HepG2 (cell line): ENCODE results near the gene UBXN2A. TPM values are rescaled to one million over a fixed set of nuclear protein-coding genes. Genes with fewer than 3 reads are reported as not detected.

Source experiments
- AKNA ChIP-seq: sonication (generic); formaldehyde crosslinking; IDR thresholded peaks from 2 replicates; pipeline ENCODE4 v1.4.0; 2020; ENCODE audit warnings: missing genetic modification reagents, borderline replicate concordance
- PRDM4 ChIP-seq: sonication (generic); formaldehyde crosslinking; IDR thresholded peaks from 2 replicates; pipeline ENCODE4 v1.9.0; 2021; ENCODE audit warnings: missing genetic modification reagents, borderline replicate concordance
- RAD51 ChIP-seq: fragments of 450-650 bp; IDR thresholded peaks from 2 replicates; pipeline ENCODE4 v1.6.1; 2016; ENCODE audit warnings: borderline replicate concordance
- RNF219 ChIP-seq: sonication (generic); formaldehyde crosslinking; IDR thresholded peaks from 2 replicates; pipeline ENCODE4 v1.5.0; 2020; ENCODE audit warnings: mild to moderate bottlenecking, missing genetic modification reagents
- SETDB1 ChIP-seq: sonication (generic); formaldehyde crosslinking; IDR thresholded peaks from 2 replicates; pipeline ENCODE4 v1.5.1; 2020; ENCODE audit warnings: missing genetic modification reagents, mild to moderate bottlenecking, borderline replicate concordance
- STAT5B ChIP-seq: sonication (generic); formaldehyde crosslinking; IDR thresholded peaks from 2 replicates; pipeline ENCODE4 v1.4.0; 2020; ENCODE audit warnings: missing genetic modification reagents
- ZBTB42 ChIP-seq: sonication (generic); formaldehyde crosslinking; IDR thresholded peaks from 2 replicates; pipeline ENCODE4 v1.5.0; 2020; ENCODE audit warnings: mild to moderate bottlenecking, missing genetic modification reagents
- ZNF142 ChIP-seq: sonication (generic); formaldehyde crosslinking; IDR thresholded peaks from 2 replicates; pipeline ENCODE4 v1.4.0; 2020; ENCODE audit warnings: missing genetic modification reagents
- ZNF484 ChIP-seq: sonication (generic); formaldehyde crosslinking; IDR thresholded peaks from 2 replicates; pipeline ENCODE4 v1.5.1; 2020; ENCODE audit warnings: mild to moderate bottlenecking, low read depth, missing genetic modification reagents, borderline replicate concordance
- ZNF530 ChIP-seq: sonication (generic); formaldehyde crosslinking; IDR thresholded peaks from 2 replicates; pipeline ENCODE4 v1.5.0; 2020; ENCODE audit warnings: low read depth, mild to moderate bottlenecking, missing genetic modification reagents
- ZNF747 ChIP-seq: sonication (generic); formaldehyde crosslinking; IDR thresholded peaks from 2 replicates; pipeline ENCODE4 v1.8.1; 2023; ENCODE audit warnings: missing genetic modification reagents, mild to moderate bottlenecking, borderline replicate concordance
- polyA plus RNA-seq, 8 experiments: library from polyadenylated mRNA; depleted of rRNA in 3 of 8; stranded (reverse) in 7 of 8; unstranded in 1 of 8; fragments of >200 nt; fragmentation: Illumina TruSeq in 4 of 8; extraction: Trizol in 4 of 8; gene quantifications; 2 replicates each; pipeline versions ENCODE4 v1.2.1 to v1.2.3, GENCODE V29; 2011 to 2016; ENCODE audit warnings: low read depth in 4 of 8, missing spikeins in 1 of 8, mixed read lengths in 1 of 8; ENCODE audit not compliant: insufficient read depth in 1 of 8
- total RNA-seq, 5 experiments: library from RNA; depleted of rRNA; stranded (reverse); fragments of >200 nt; fragmentation: Illumina TruSeq; extraction: Trizol; gene quantifications; 2 replicates each; pipeline ENCODE4 v1.2.3, GENCODE V29; 2016; ENCODE audit warnings: low read depth in 1 of 5

Gene UBXN2A
- total and polyA plus RNA-seq, 2 of the 13 experiments (the other 11 are each of a cell fraction or from before 2014, with no cell fraction given), result 8.3 to 20.9 TPM

- TF ChIP-seq RNF219 (CRISPR knock-in tag), result peak; percentile 45; the same call in 1 of the 2 replicates
- no peak for TF ChIP-seq SETDB1
- peak; percentile 26; the same call in 1 of the 2 replicates for TF ChIP-seq STAT5B (CRISPR knock-in tag)
- TF ChIP-seq ZNF142 (CRISPR knock-in tag), result peak; percentile 90; the same call in 1 of the 2 replicates
- 0 out of 2 replicates have a peak, but pooled peaks have one; percentile 51 for TF ChIP-seq ZNF747
- no peak for TF ChIP-seq ZNF530 (CRISPR knock-in tag)
- no peak for TF ChIP-seq PRDM4 (CRISPR knock-in tag)
- TF ChIP-seq AKNA (CRISPR knock-in tag), result peak; percentile 90; the same call in 1 of the 2 replicates
- no peak for TF ChIP-seq RAD51
- TF ChIP-seq ZBTB42 (CRISPR knock-in tag), result no peak
- TF ChIP-seq ZNF484 (CRISPR knock-in tag), result no peak
Measured at GRCh38 chr2:23926750-23927571, 13.3 kb upstream of the UBXN2A start, which contains the start of gene ATAD2B (continued).
